H1 (cell line): Measurements from ENCODE around the gene SLMAP. TPM values are rescaled to one million over a fixed set of nuclear protein-coding genes. Genes with fewer than 3 reads are reported as not detected.
A peak's percentile ranks its signal among the peaks of the same experiment; 100 is the strongest.

ENCODE experiments used
- CTCF ChIA-PET: fragments of 300-600 bp; sonication (Branson Sonifier 250); formaldehyde crosslinking; loops from one replicate; lab custom pipeline; 2021; ENCODE audit not compliant: partially characterized antibody; lab: Charles Lee
- POLR2A ChIA-PET: fragments of 300-600 bp; sonication (Branson Sonifier 250); formaldehyde crosslinking; loops from one replicate; lab custom pipeline; 2021; ENCODE audit warnings: inconsistent platforms; ENCODE audit not compliant: partially characterized antibody; lab: Charles Lee
- DNase-seq, 2 experiments: peaks; one replicate each; pipeline versions ENCODE4 v3.0.0 to v3.0.0-alpha.2; 2010 to 2022; ENCODE audit warnings: low spot score in 2 of 2, low read depth in 1 of 2, mixed read lengths in 1 of 2
- FAIRE-seq: peaks from 2 replicates; lab custom pipeline; 2011; peaks lifted over from hg19 to GRCh38; lab: Jason Lieb, UNC
- H2AFZ ChIP-seq: 2 replicates; pipeline ENCODE4 v1.8.1; 2012; ENCODE audit warnings: low read length, inconsistent platforms
- H2AK5ac ChIP-seq: 2 replicates; pipeline ENCODE4 v1.6.1; 2013; ENCODE audit warnings: low read depth, low read length
- H2BK120ac ChIP-seq: replicated peaks from 2 replicates; pipeline ENCODE3; 2013; ENCODE audit warnings: low read depth, low read length, inconsistent platforms
- H2BK12ac ChIP-seq: 2 replicates; pipeline ENCODE4 v1.6.1; 2013; ENCODE audit warnings: low read depth, low read length
- H2BK15ac ChIP-seq: 2 replicates; pipeline ENCODE4 v1.6.1; 2013; ENCODE audit warnings: low read length
- H2BK20ac ChIP-seq: 2 replicates; pipeline ENCODE4 v1.6.1; 2013; ENCODE audit warnings: low read length
- H2BK5ac ChIP-seq: 2 replicates; pipeline ENCODE4 v1.6.1; 2013; ENCODE audit warnings: low read depth, low read length
- H3K14ac ChIP-seq: 2 replicates; pipeline ENCODE4 v1.6.1; 2013; ENCODE audit warnings: inconsistent platforms; ENCODE audit not compliant: insufficient read length
- H3K18ac ChIP-seq: 2 replicates; pipeline ENCODE4 v1.6.1; 2013; ENCODE audit warnings: low read length; ENCODE audit errors: extremely low read depth
- H3K23ac ChIP-seq: 2 replicates; pipeline ENCODE4 v1.6.1; 2013; ENCODE audit warnings: inconsistent platforms; ENCODE audit not compliant: insufficient read length
- H3K23me2 ChIP-seq: 2 replicates; pipeline ENCODE4 v1.6.1; 2013; ENCODE audit warnings: low read depth, low read length
- H3K27ac ChIP-seq: 2 replicates; pipeline ENCODE4 v1.6.1; 2011; ENCODE audit warnings: low read depth, low read length, inconsistent platforms
- H3K27me3 ChIP-seq, 4 experiments: replicated peaks in 1 of 4; 1 replicate in 1 of 4; 2 replicates in 3 of 4; pipeline versions ENCODE4 v1.6.1 to v1.8.1; 2011 to 2013; ENCODE audit warnings: low read length in 3 of 4, mild to moderate bottlenecking in 3 of 4, inconsistent platforms in 2 of 4, mixed read lengths in 2 of 4, moderate library complexity in 1 of 4; ENCODE audit not compliant: control insufficient read depth in 3 of 4, insufficient read depth in 3 of 4; ENCODE audit errors: extremely low read depth in 1 of 4
- H3K36me3 ChIP-seq, 4 experiments: 2 replicates each; pipeline versions ENCODE4 v1.6.1 to v1.8.1; 2011 to 2013; ENCODE audit warnings: mild to moderate bottlenecking in 4 of 4, low read length in 3 of 4, moderate library complexity in 2 of 4, control low read depth in 1 of 4, inconsistent platforms in 1 of 4; ENCODE audit not compliant: insufficient read depth in 4 of 4, control insufficient read depth in 2 of 4
- H3K4ac ChIP-seq: replicated peaks from 2 replicates; pipeline ENCODE3; 2013; ENCODE audit warnings: low read length, low read depth, mixed read lengths, inconsistent platforms; ENCODE audit not compliant: insufficient read length
- H3K4me1 ChIP-seq, 4 experiments: replicated peaks in 1 of 4; 1 replicate in 1 of 4; 2 replicates in 3 of 4; pipeline versions ENCODE4 v1.6.1 to v1.8.1; 2011 to 2013; ENCODE audit warnings: low read length in 3 of 4, inconsistent platforms in 2 of 4, mixed read lengths in 1 of 4; ENCODE audit not compliant: insufficient read depth in 4 of 4, control insufficient read depth in 3 of 4
- H3K4me2 ChIP-seq, 2 experiments: 2 replicates each; pipeline versions ENCODE4 v1.6.1 to v1.8.1; 2011 to 2013; ENCODE audit warnings: low read depth in 2 of 2, low read length in 2 of 2, control low read depth in 1 of 2, inconsistent platforms in 1 of 2, mild to moderate bottlenecking in 1 of 2; ENCODE audit not compliant: insufficient read depth in 1 of 2
- H3K4me3 ChIP-seq, 4 experiments: fragments of 200-600, 300-600 bp in 1 of 4; sonication (generic), shearing (Covaris generic), sonication (Bioruptor Twin) in 1 of 4; 2 replicates each; pipeline versions ENCODE4 v1.5.1 to v1.8.1; 2011 to 2016; ENCODE audit warnings: low read length in 4 of 4, low read depth in 3 of 4, control low read depth in 2 of 4, inconsistent platforms in 2 of 4, mild to moderate bottlenecking in 2 of 4, mixed read lengths in 1 of 4, moderate library complexity in 1 of 4; ENCODE audit not compliant: insufficient read depth in 2 of 4; ENCODE audit errors: extremely low read depth in 1 of 4
- H3K56ac ChIP-seq: replicated peaks from 2 replicates; pipeline ENCODE3; 2013; ENCODE audit warnings: low read depth, mild to moderate bottlenecking, mixed read lengths, low read length, inconsistent platforms; ENCODE audit not compliant: insufficient read length
- H3K79me1 ChIP-seq: 2 replicates; pipeline ENCODE4 v1.6.1; 2013; ENCODE audit warnings: low read depth, low read length, control low read depth
- H3K79me2 ChIP-seq, 2 experiments: 2 replicates each; pipeline versions ENCODE4 v1.6.1 to v1.8.1; 2012 to 2013; ENCODE audit warnings: low read length in 2 of 2, mild to moderate bottlenecking in 2 of 2, inconsistent platforms in 1 of 2; ENCODE audit not compliant: insufficient read depth in 2 of 2, control insufficient read depth in 1 of 2
- H3K9ac ChIP-seq, 4 experiments: replicated peaks in 1 of 4; 1 replicate in 1 of 4; 2 replicates in 3 of 4; pipeline versions ENCODE4 v1.6.1 to v1.8.1; 2011 to 2013; ENCODE audit warnings: low read depth in 3 of 4, low read length in 3 of 4, control low read depth in 2 of 4, mild to moderate bottlenecking in 2 of 4, moderate library complexity in 2 of 4, inconsistent platforms in 1 of 4; ENCODE audit errors: extremely low read depth in 1 of 4
- H3K9me3 ChIP-seq, 2 experiments: 2 replicates each; pipeline versions ENCODE4 v1.6.1 to v1.8.1; 2012 to 2013; ENCODE audit warnings: mild to moderate bottlenecking in 2 of 2, moderate library complexity in 2 of 2, control low read depth in 1 of 2, inconsistent platforms in 1 of 2, low read depth in 1 of 2, low read length in 1 of 2, mixed read lengths in 1 of 2; ENCODE audit not compliant: insufficient read depth in 2 of 2
- H4K20me1 ChIP-seq, 2 experiments: replicated peaks in 1 of 2; 2 replicates each; pipeline versions ENCODE3 to v1.8.1; 2011 to 2013; ENCODE audit warnings: inconsistent platforms in 2 of 2, low read length in 2 of 2, mild to moderate bottlenecking in 1 of 2; ENCODE audit not compliant: insufficient read depth in 2 of 2, control insufficient read depth in 1 of 2
- H4K5ac ChIP-seq: 2 replicates; pipeline ENCODE4 v1.6.1; 2013; ENCODE audit warnings: low read length, low read depth, mixed read lengths, inconsistent platforms; ENCODE audit not compliant: insufficient read length
- H4K8ac ChIP-seq: 2 replicates; pipeline ENCODE4 v1.8.0; 2013; ENCODE audit warnings: mild to moderate bottlenecking, moderate library complexity, low read length, inconsistent platforms; ENCODE audit not compliant: insufficient read depth; ENCODE audit errors: extremely low read depth
- H4K91ac ChIP-seq: replicated peaks from 2 replicates; pipeline ENCODE3; 2013; ENCODE audit warnings: low read length, mixed read lengths, inconsistent platforms; ENCODE audit not compliant: insufficient read length
- EGR1 ChIP-seq: IDR thresholded peaks from 2 replicates; pipeline ENCODE4 v1.6.1; 2011; ENCODE audit warnings: low read depth, low read length, borderline replicate concordance
- GABPA ChIP-seq: IDR thresholded peaks from 2 replicates; pipeline ENCODE4 v1.6.1; 2011; ENCODE audit warnings: mild to moderate bottlenecking, low read length, moderate library complexity, borderline replicate concordance; ENCODE audit not compliant: insufficient read depth
- HDAC2 ChIP-seq, 2 experiments: fragments of 300-600 bp in 1 of 2; sonication (generic) in 1 of 2; IDR thresholded peaks; 2 replicates each; pipeline ENCODE4 v1.6.1; 2011 to 2012; ENCODE audit warnings: low read depth in 2 of 2, low read length in 2 of 2, mild to moderate bottlenecking in 2 of 2, moderate library complexity in 2 of 2, borderline replicate concordance in 1 of 2, inconsistent platforms in 1 of 2
- RAD21 ChIP-seq, 2 experiments: IDR thresholded peaks in 1 of 2; conservative IDR thresholded peaks in 1 of 2; 2 replicates each; pipeline ENCODE4 v1.6.1; 2011; ENCODE audit warnings: low read depth in 2 of 2, low read length in 2 of 2, improper control_type of control experiment in 1 of 2, inconsistent platforms in 1 of 2, mild to moderate bottlenecking in 1 of 2, moderate library complexity in 1 of 2
- TAF7 ChIP-seq: optimal IDR thresholded peaks from 2 replicates; pipeline ENCODE3; 2011; ENCODE audit warnings: low read depth, mild to moderate bottlenecking, inconsistent platforms, low read length, moderate library complexity, borderline replicate concordance
- TEAD4 ChIP-seq: IDR thresholded peaks from 2 replicates; pipeline ENCODE4 v1.6.1; 2012; ENCODE audit warnings: low read depth, low read length, inconsistent platforms, mixed read lengths
- WGBS, 2 experiments: shearing (Covaris generic) in 1 of 2; methylation state at CpG; one replicate each; pipeline versions ENCODE4 v1.1.6 to v1.1.7; 2013 to 2015; ENCODE audit warnings: low lambda C conversion rate in 2 of 2, mixed read lengths in 2 of 2, inconsistent platforms in 1 of 2, low coverage in 1 of 2, missing lambda C conversion rate in 1 of 2; ENCODE audit not compliant: insufficient replicate concordance in 2 of 2, insufficient coverage in 1 of 2, insufficient read length in 1 of 2; ENCODE audit errors: extremely low coverage in 1 of 2, missing lambda C conversion rate in 1 of 2; 5-methylcytosine and 5-hydroxymethylcytosine counted together
- polyA plus RNA-seq, 7 experiments: library from polyadenylated mRNA; depleted of rRNA in 3 of 7; stranded (reverse) in 5 of 7; unstranded in 2 of 7; fragments of >200 nt in 5 of 7; fragments of 200-250 nt in 2 of 7; gene quantifications; 1 replicate in 5 of 7; 2 replicates in 1 of 7; 4 replicates in 1 of 7; pipeline versions ENCODE4 v1.2.1 to v1.2.3, GENCODE V29; 2011 to 2013; ENCODE audit warnings: missing spikeins in 2 of 7, mixed read lengths in 2 of 7
- total RNA-seq: library from RNA; stranded (reverse); fragmentation: NEBNext Ultra II Directional; extraction: Animal tissue kit (Norgen Biotek cat#: 25700); gene quantifications from 2 replicates; pipeline ENCODE4 v1.2.1, GENCODE V29; 2021

The SLMAP gene
- total and polyA plus RNA-seq, 2 of the 8 experiments (the other 6 are each of a cell fraction or from before 2014, with no cell fraction given): 13.6 to 70.4 TPM

GRCh38 chr3:57937092-57937491, 181.0 kb downstream of the SLMAP start:
- 0 out of 4 replicates have a peak, but pooled peaks cover 3% of the 10 kb centered on the region in 2 experiments for H3K9me3 ChIP-seq
- H2BK12ac ChIP-seq: no peak overlapping the region

More at GRCh38 chr3:57937092-57937491, 181.0 kb downstream of the SLMAP start:
- POLR2A ChIA-PET: interaction anchor here (0.9 kb wide), 1 partner anchor 29 kb away, joined by 4 read pairs; no protein-coding TSS in a partner anchor
- no peak overlapping the region for H3K9ac ChIP-seq
- H2BK5ac ChIP-seq: no peak overlapping the region
- no peak overlapping the region for H3K27ac ChIP-seq
- H3K18ac ChIP-seq: no peak overlapping the region
- H3K23ac ChIP-seq: no peak overlapping the region
- FAIRE-seq: no peak
- no peaks in the 10 kb centered on the region for H3K79me2 ChIP-seq
- no peak overlapping the region for H3K14ac ChIP-seq
- no peak overlapping the region for H3K4ac ChIP-seq
- H2BK20ac ChIP-seq: no peak overlapping the region
- H2BK120ac ChIP-seq: no peak overlapping the region
- H3K4me3 ChIP-seq: no peak overlapping the region
- CTCF ChIA-PET: interaction anchor here (1.2 kb wide), 1 partner anchor 314 kb away, joined by 4 read pairs; no protein-coding TSS in a partner anchor
- TF ChIP-seq TAF7: no peak
- TF ChIP-seq TEAD4: no peak
- no peak for TF ChIP-seq EGR1
- TF ChIP-seq RAD21 (IDR thresholded peaks at IDR 0.05 in 1 of 2, conservative IDR thresholded peaks at IDR 0.05 in 1 of 2; ENCODE audit: low read depth in 2 of 2, low read length in 2 of 2): no peak
- no peak for TF ChIP-seq HDAC2 (IDR thresholded peaks at IDR 0.05; ENCODE audit: borderline replicate concordance in 1 of 2, low read depth in 2 of 2, low read length in 2 of 2)
- TF ChIP-seq GABPA: no peak
- H4K91ac ChIP-seq: no peak overlapping the region
- peak in 1 of 2 experiments; percentile 24 for DNase-seq
- no peak overlapping the region for H2BK15ac ChIP-seq
- H2AFZ ChIP-seq: no peak overlapping the region
- H4K5ac ChIP-seq: no peak overlapping the region
- WGBS, 2 experiments: 81% methylated on average over 3 of the region's 3 CpGs; no CpG with 5 or more reads in 1 of the 2 experiments
- H3K23me2 ChIP-seq: no peaks in the 10 kb centered on the region
- no peak overlapping the region for H3K4me2 ChIP-seq
- no peaks in the 10 kb centered on the region for H3K27me3 ChIP-seq
- no peak overlapping the region for H2AK5ac ChIP-seq
- H4K8ac ChIP-seq: no peak overlapping the region
- no peaks in the 10 kb centered on the region for H4K20me1 ChIP-seq
- H3K4me1 ChIP-seq: no peaks in the 10 kb centered on the region
- H3K56ac ChIP-seq: no peak overlapping the region
- H3K79me1 ChIP-seq: no peaks in the 10 kb centered on the region
- no peaks in the 10 kb centered on the region for H3K36me3 ChIP-seq
